GM23338 (cell line): ENCODE results near the gene FOXC2. TPM values are rescaled to one million over a fixed set of nuclear protein-coding genes. Genes with fewer than 3 reads are reported as not detected.

Experiments used
- ATAC-seq: fragments of 200-7000 bp; cut with Tn5 transposase; 3 replicates; pipeline ENCODE4 v1.9.1; 2020
- DNase-seq: peaks from one replicate; pipeline ENCODE4 v3.0.0-alpha.2; 2015; ENCODE audit warnings: low spot score
- H2AFZ ChIP-seq: fragments of 200-600 bp; sonication (generic); 2 replicates; pipeline ENCODE4 v1.8.0; 2016; ENCODE audit warnings: antibody characterized with exemption, mild to moderate bottlenecking, moderate library complexity
- H3F3A ChIP-seq: fragments of 200-600 bp; sonication (generic); replicated peaks from 2 replicates; pipeline ENCODE4 v1.8.0; 2017; ENCODE audit warnings: antibody characterized with exemption, mixed run types, low read depth
- H3K27ac ChIP-seq: fragments of 200-600 bp; sonication (generic); 2 replicates; pipeline ENCODE4 v1.6.1; 2016; ENCODE audit warnings: low read depth
- H3K27me3 ChIP-seq: fragments of 200-600 bp; sonication (generic); 2 replicates; pipeline ENCODE4 v1.8.0; 2016; ENCODE audit warnings: mild to moderate bottlenecking, mixed run types, moderate library complexity; ENCODE audit not compliant: insufficient read depth
- H3K36me3 ChIP-seq: fragments of 200-600 bp; sonication (generic); 2 replicates; pipeline ENCODE4 v1.8.0; 2016; ENCODE audit warnings: mild to moderate bottlenecking; ENCODE audit not compliant: insufficient read depth
- H3K4me1 ChIP-seq: fragments of 200-600 bp; sonication (generic); 2 replicates; pipeline ENCODE4 v1.8.0; 2016; ENCODE audit warnings: mild to moderate bottlenecking, moderate library complexity; ENCODE audit not compliant: insufficient read depth
- H3K4me2 ChIP-seq: fragments of 200-600 bp; sonication (generic); 2 replicates; pipeline ENCODE4 v1.7.1; 2017; ENCODE audit warnings: mixed run types
- H3K4me3 ChIP-seq: fragments of 200-600 bp; sonication (generic); 2 replicates; pipeline ENCODE4 v1.6.1; 2016; ENCODE audit warnings: mixed run types
- H3K79me2 ChIP-seq: fragments of 200-600 bp; sonication (generic); replicated peaks from 2 replicates; pipeline ENCODE4 v1.8.0; 2017; ENCODE audit warnings: mild to moderate bottlenecking; ENCODE audit not compliant: insufficient read depth
- H3K9me2 ChIP-seq: fragments of 200-600 bp; sonication (generic); 2 replicates; pipeline ENCODE4 v1.8.0; 2017; ENCODE audit not compliant: insufficient read depth
- H4K20me1 ChIP-seq: fragments of 200-600 bp; sonication (generic); replicated peaks from 2 replicates; pipeline ENCODE4 v1.8.0; 2017; ENCODE audit warnings: mild to moderate bottlenecking; ENCODE audit not compliant: insufficient read depth
- H3K27ac Mint-ChIP-seq: 2 replicates; pipeline ENCODE4 v1.8.0; 2020; ENCODE audit warnings: inconsistent platforms, mild to moderate bottlenecking, moderate library complexity, mixed read lengths
- H3K27me3 Mint-ChIP-seq: 3 replicates; pipeline ENCODE4 v1.8.0; 2022; ENCODE audit warnings: low read depth, mild to moderate bottlenecking, moderate library complexity, mixed read lengths, inconsistent platforms; ENCODE audit not compliant: insufficient read depth, poor library complexity
- H3K36me3 Mint-ChIP-seq: 3 replicates; pipeline ENCODE4 v1.8.0; 2021; ENCODE audit warnings: low read depth, mild to moderate bottlenecking, inconsistent platforms, moderate library complexity, mixed read lengths
- H3K4me1 Mint-ChIP-seq: 3 replicates; pipeline ENCODE4 v1.8.0; 2020; ENCODE audit warnings: mild to moderate bottlenecking, inconsistent platforms, mixed read lengths
- H3K4me3 Mint-ChIP-seq: 3 replicates; pipeline ENCODE4 v1.8.0; 2021; ENCODE audit warnings: moderate library complexity, mild to moderate bottlenecking, inconsistent platforms, mixed read lengths
- H3K9me3 Mint-ChIP-seq: 3 replicates; pipeline ENCODE4 v1.8.0; 2020; ENCODE audit warnings: moderate library complexity, mild to moderate bottlenecking, inconsistent platforms, mixed read lengths
- CREB1 ChIP-seq: fragments of 250-450 bp; sonication (Bioruptor Pico); IDR thresholded peaks from 2 replicates; pipeline ENCODE4 v1.5.0; 2020; ENCODE audit warnings: low read depth, mild to moderate bottlenecking, moderate library complexity
- EZH2phosphoT487 ChIP-seq: fragments of 200-600 bp; sonication (generic); IDR thresholded peaks from one replicate; pipeline ENCODE4 v1.8.1; 2018; ENCODE audit warnings: antibody characterized with exemption; ENCODE audit not compliant: unreplicated experiment
- JUNB ChIP-seq: IDR thresholded peaks from one replicate; pipeline ENCODE4 v1.6.1; 2016; ENCODE audit warnings: antibody characterized with exemption; ENCODE audit not compliant: unreplicated experiment
- NANOG ChIP-seq: IDR thresholded peaks from 2 replicates; pipeline ENCODE4 v1.6.1; 2016; ENCODE audit warnings: antibody characterized with exemption, borderline replicate concordance
- POLR2AphosphoS5 ChIP-seq: IDR thresholded peaks from 2 replicates; pipeline ENCODE4 v1.6.1; 2016; ENCODE audit warnings: antibody characterized with exemption, low read depth
- STAT1 ChIP-seq: IDR thresholded peaks from one replicate; pipeline ENCODE4 v1.6.1; 2016; ENCODE audit warnings: antibody characterized with exemption; ENCODE audit not compliant: unreplicated experiment
- ZNF114 ChIP-seq: fragments of 250-450 bp; sonication (Bioruptor Pico); IDR thresholded peaks from 2 replicates; pipeline ENCODE4 v1.5.0; 2020; ENCODE audit warnings: mild to moderate bottlenecking, moderate library complexity
- ZNF331 ChIP-seq: fragments of 250-450 bp; sonication (Bioruptor Pico); IDR thresholded peaks from 2 replicates; pipeline ENCODE4 v1.5.0; 2020; ENCODE audit warnings: low read depth, mild to moderate bottlenecking, moderate library complexity
- polyA plus RNA-seq: library from polyadenylated mRNA; unstranded; fragments of >200 nt; fragmentation: Nextera tagmentation; extraction: Ambion mirVana; gene quantifications from 2 replicates; pipeline ENCODE4 v1.2.1, GENCODE V29; 2016
- total RNA-seq: library from RNA; depleted of rRNA; stranded (reverse); fragments of >200 nt; shearing (Covaris generic); gene quantifications from 2 replicates; pipeline ENCODE4 v1.2.3, GENCODE V29; 2014
- TF ChIP-seq, protein P1 (sequence below): IDR thresholded peaks from one replicate; pipeline ENCODE4 v1.6.1; 2018; ENCODE audit warnings: antibody characterized with exemption; ENCODE audit not compliant: unreplicated experiment
- TF ChIP-seq, protein P2 (sequence below): IDR thresholded peaks from 2 replicates; pipeline ENCODE4 v1.6.1; 2016; ENCODE audit warnings: antibody characterized with exemption
- TF ChIP-seq, protein P3 (sequence below), 2 experiments: fragments of 200-600 bp in 1 of 2; sonication (generic) in 1 of 2; conservative IDR thresholded peaks; 2 replicates each; pipeline versions ENCODE4 v1.5.1 to v1.6.1; 2016 to 2017; ENCODE audit warnings: antibody characterized with exemption in 2 of 2, low read depth in 2 of 2, mild to moderate bottlenecking in 2 of 2, moderate library complexity in 1 of 2
- TF ChIP-seq, protein P4 (sequence below): fragments of 250-450 bp; sonication (Bioruptor Pico); IDR thresholded peaks from 2 replicates; pipeline ENCODE4 v1.5.0; 2020; ENCODE audit warnings: mild to moderate bottlenecking, moderate library complexity

The FOXC2 gene
- total and polyA plus RNA-seq, 2 experiments from 2014 or later, result 0.16 TPM; not detected in 1

DNA sequence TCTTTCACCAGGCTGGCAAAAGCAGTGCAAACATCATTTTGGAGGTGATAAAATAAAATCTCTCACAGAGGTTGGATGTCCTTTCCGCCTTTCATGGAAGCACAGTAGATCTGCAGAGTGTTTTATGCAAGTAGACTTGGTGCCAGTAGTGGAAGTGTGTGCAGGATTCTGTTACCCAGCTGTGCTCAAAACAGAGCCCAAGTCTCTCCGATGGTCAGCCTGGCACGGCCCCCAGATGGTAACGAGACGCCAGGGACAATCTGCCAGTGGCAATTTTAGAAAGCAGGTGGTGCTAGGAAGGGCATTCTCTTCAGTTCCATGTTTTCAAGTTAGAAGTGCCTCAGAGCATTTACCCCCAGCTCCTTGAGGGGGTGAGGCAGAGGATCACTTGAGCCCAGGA lies 10.1 kb upstream of the FOXC2 start (continued):
- TF ChIP-seq, protein P1, sequence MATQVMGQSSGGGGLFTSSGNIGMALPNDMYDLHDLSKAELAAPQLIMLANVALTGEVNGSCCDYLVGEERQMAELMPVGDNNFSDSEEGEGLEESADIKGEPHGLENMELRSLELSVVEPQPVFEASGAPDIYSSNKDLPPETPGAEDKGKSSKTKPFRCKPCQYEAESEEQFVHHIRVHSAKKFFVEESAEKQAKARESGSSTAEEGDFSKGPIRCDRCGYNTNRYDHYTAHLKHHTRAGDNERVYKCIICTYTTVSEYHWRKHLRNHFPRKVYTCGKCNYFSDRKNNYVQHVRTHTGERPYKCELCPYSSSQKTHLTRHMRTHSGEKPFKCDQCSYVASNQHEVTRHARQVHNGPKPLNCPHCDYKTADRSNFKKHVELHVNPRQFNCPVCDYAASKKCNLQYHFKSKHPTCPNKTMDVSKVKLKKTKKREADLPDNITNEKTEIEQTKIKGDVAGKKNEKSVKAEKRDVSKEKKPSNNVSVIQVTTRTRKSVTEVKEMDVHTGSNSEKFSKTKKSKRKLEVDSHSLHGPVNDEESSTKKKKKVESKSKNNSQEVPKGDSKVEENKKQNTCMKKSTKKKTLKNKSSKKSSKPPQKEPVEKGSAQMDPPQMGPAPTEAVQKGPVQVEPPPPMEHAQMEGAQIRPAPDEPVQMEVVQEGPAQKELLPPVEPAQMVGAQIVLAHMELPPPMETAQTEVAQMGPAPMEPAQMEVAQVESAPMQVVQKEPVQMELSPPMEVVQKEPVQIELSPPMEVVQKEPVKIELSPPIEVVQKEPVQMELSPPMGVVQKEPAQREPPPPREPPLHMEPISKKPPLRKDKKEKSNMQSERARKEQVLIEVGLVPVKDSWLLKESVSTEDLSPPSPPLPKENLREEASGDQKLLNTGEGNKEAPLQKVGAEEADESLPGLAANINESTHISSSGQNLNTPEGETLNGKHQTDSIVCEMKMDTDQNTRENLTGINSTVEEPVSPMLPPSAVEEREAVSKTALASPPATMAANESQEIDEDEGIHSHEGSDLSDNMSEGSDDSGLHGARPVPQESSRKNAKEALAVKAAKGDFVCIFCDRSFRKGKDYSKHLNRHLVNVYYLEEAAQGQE, result no peak
- TF ChIP-seq, protein P2, sequence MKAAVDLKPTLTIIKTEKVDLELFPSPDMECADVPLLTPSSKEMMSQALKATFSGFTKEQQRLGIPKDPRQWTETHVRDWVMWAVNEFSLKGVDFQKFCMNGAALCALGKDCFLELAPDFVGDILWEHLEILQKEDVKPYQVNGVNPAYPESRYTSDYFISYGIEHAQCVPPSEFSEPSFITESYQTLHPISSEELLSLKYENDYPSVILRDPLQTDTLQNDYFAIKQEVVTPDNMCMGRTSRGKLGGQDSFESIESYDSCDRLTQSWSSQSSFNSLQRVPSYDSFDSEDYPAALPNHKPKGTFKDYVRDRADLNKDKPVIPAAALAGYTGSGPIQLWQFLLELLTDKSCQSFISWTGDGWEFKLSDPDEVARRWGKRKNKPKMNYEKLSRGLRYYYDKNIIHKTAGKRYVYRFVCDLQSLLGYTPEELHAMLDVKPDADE, result no peak
- TF ChIP-seq POLR2AphosphoS5 (no peak), ZNF331 (CRISPR knock-in tag) (no peak), JUNB (no peak), EZH2phosphoT487 (no peak), NANOG (no peak), STAT1 (no peak)
- TF ChIP-seq, protein P3, sequence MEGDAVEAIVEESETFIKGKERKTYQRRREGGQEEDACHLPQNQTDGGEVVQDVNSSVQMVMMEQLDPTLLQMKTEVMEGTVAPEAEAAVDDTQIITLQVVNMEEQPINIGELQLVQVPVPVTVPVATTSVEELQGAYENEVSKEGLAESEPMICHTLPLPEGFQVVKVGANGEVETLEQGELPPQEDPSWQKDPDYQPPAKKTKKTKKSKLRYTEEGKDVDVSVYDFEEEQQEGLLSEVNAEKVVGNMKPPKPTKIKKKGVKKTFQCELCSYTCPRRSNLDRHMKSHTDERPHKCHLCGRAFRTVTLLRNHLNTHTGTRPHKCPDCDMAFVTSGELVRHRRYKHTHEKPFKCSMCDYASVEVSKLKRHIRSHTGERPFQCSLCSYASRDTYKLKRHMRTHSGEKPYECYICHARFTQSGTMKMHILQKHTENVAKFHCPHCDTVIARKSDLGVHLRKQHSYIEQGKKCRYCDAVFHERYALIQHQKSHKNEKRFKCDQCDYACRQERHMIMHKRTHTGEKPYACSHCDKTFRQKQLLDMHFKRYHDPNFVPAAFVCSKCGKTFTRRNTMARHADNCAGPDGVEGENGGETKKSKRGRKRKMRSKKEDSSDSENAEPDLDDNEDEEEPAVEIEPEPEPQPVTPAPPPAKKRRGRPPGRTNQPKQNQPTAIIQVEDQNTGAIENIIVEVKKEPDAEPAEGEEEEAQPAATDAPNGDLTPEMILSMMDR (conservative IDR thresholded peaks at IDR 0.05; ENCODE audit: low read depth in 2 of 2), result no peak

DNA sequence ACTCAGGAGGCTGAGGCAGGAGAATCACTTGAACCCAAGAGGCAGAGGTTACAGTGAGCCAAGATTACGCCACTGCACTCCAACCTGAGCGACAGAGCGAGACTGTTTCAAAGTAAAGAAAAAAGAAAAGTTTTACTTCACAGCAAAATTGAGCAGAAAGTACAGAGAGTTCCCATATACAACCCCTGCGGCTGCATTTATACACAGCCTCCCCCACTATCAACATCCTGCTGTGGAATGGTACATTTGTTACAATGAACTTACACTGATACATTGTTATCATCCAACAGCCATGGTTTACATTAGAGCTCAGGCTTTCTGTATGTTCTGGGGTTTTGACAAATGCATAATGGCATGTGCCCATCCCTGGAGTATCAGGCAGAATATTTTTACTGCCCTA lies 9.0 kb upstream of the FOXC2 start:
- Mint-ChIP-seq H3K36me3 (peaks cover 6% of the 10 kb centered on the region; the same call in 2 of the 3 replicates), H3K4me3 (no peak overlapping the region), H3K4me1 (peaks cover 6% of the 10 kb centered on the region), H3K9me3 (peaks cover 5% of the 10 kb centered on the region; the same call in 1 of the 3 replicates), H3K27me3 (peaks cover 20% of the 10 kb centered on the region), H3K27ac (no peak overlapping the region)
- Histone ChIP-seq H2AFZ (no peak overlapping the region), H3K4me1 (no peaks in the 10 kb centered on the region), H3K27me3 (peaks cover 3% of the 10 kb centered on the region), H3F3A (no peaks in the 10 kb centered on the region), H3K9me2 (peaks cover 2% of the 10 kb centered on the region; the same call in 1 of the 2 replicates), H3K27ac (no peak overlapping the region), H3K79me2 (no peaks in the 10 kb centered on the region), H3K36me3 (no peaks in the 10 kb centered on the region), H3K4me2 (no peak overlapping the region), H4K20me1 (no peaks in the 10 kb centered on the region), H3K4me3 (no peak overlapping the region)
- DNase-seq (no peak), ATAC-seq (no peak)
- no peak for TF ChIP-seq ZNF114 (CRISPR knock-in tag)
- TF ChIP-seq CREB1 (CRISPR knock-in tag), result no peak
- no peak for TF ChIP-seq NANOG
- no peak for TF ChIP-seq STAT1
- TF ChIP-seq, protein P4, sequence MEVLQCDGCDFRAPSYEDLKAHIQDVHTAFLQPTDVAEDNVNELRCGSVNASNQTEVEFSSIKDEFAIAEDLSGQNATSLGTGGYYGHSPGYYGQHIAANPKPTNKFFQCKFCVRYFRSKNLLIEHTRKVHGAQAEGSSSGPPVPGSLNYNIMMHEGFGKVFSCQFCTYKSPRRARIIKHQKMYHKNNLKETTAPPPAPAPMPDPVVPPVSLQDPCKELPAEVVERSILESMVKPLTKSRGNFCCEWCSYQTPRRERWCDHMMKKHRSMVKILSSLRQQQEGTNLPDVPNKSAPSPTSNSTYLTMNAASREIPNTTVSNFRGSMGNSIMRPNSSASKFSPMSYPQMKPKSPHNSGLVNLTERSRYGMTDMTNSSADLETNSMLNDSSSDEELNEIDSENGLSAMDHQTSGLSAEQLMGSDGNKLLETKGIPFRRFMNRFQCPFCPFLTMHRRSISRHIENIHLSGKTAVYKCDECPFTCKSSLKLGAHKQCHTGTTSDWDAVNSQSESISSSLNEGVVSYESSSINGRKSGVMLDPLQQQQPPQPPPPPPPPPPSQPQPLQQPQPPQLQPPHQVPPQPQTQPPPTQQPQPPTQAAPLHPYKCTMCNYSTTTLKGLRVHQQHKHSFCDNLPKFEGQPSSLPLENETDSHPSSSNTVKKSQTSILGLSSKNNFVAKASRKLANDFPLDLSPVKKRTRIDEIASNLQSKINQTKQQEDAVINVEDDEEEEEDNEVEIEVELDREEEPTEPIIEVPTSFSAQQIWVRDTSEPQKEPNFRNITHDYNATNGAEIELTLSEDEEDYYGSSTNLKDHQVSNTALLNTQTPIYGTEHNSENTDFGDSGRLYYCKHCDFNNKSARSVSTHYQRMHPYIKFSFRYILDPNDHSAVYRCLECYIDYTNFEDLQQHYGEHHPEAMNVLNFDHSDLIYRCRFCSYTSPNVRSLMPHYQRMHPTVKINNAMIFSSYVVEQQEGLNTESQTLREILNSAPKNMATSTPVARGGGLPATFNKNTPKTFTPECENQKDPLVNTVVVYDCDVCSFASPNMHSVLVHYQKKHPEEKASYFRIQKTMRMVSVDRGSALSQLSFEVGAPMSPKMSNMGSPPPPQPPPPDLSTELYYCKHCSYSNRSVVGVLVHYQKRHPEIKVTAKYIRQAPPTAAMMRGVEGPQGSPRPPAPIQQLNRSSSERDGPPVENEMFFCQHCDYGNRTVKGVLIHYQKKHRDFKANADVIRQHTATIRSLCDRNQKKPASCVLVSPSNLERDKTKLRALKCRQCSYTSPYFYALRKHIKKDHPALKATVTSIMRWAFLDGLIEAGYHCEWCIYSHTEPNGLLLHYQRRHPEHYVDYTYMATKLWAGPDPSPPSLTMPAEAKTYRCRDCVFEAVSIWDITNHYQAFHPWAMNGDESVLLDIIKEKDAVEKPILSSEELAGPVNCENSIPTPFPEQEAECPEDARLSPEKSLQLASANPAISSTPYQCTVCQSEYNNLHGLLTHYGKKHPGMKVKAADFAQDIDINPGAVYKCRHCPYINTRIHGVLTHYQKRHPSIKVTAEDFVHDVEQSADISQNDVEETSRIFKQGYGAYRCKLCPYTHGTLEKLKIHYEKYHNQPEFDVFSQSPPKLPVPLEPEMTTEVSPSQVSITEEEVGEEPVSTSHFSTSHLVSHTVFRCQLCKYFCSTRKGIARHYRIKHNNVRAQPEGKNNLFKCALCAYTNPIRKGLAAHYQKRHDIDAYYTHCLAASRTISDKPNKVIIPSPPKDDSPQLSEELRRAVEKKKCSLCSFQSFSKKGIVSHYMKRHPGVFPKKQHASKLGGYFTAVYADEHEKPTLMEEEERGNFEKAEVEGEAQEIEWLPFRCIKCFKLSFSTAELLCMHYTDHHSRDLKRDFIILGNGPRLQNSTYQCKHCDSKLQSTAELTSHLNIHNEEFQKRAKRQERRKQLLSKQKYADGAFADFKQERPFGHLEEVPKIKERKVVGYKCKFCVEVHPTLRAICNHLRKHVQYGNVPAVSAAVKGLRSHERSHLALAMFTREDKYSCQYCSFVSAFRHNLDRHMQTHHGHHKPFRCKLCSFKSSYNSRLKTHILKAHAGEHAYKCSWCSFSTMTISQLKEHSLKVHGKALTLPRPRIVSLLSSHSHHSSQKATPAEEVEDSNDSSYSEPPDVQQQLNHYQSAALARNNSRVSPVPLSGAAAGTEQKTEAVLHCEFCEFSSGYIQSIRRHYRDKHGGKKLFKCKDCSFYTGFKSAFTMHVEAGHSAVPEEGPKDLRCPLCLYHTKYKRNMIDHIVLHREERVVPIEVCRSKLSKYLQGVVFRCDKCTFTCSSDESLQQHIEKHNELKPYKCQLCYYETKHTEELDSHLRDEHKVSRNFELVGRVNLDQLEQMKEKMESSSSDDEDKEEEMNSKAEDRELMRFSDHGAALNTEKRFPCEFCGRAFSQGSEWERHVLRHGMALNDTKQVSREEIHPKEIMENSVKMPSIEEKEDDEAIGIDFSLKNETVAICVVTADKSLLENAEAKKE, result no peak
- TF ChIP-seq, protein P2, result no peak
